ENCODE results near the gene TMEM63A.
"Not testable (repeated sequence)": the region's sequence is repeated elsewhere in the genome, so short reads cannot be mapped to it uniquely, and the experiment has no call there.

The TMEM63A gene

GRCh38 chr1:225881959-225882693 is at the start of gene TMEM63A:
TMEM63A (minus strand) TSS chr1:225882380; CDS start chr1:225877580, 4,800 bp downstream.
- peak; percentile 66 for DNase-seq

DNA sequence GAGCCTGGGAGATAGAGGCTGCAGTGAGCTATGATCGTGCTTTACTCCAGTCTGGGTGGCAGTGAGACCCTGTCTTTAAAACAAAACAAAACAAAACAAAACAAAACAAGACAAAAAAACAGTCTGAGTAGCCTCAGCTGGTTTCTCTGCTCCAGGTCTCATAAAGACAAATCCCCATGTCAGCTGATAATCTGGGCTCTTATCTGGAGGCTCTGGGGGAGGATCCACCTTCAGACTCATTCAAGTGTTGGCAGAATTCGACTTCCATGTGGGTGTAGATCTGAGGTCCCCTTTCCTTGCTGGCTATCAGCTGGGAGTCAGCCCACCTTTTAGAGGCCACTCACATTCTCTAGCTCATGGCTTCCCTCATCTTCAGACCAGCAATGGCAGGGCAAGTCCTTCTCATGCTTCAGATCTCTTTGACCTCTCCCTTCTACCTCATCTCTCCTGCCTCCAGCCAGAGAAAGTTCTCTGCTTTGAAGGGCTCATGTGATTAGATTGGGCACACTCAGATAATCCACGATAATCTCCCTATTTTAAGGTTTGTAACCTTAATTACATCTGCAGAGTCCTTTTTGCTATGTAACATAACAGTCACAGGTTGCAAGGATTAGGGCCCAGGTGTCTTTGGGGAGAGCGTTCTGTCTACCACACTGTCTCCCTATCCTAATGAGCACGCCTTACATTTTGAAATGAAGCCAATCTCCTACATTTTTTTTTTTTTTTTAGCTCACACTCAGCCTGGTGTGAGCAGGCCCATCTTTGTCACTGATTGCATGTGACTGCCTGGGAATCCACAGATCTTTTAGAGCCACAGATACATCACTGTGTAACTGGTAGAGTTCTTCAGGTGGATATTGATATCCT is 49.3 kb upstream of the TMEM63A start:
- no peak for DNase-seq

GRCh38 chr1:225930566-225930965 is 48.4 kb upstream of the TMEM63A start:
- no peak for DNase-seq

- not testable (repeated sequence) for DNase-seq
Observed at GRCh38 chr1:225929462-225929861, 47.3 kb upstream of the TMEM63A start.

- DNase-seq: no peak
Observed at GRCh38 chr1:225928186-225929175, 46.3 kb upstream of the TMEM63A start.

DNA sequence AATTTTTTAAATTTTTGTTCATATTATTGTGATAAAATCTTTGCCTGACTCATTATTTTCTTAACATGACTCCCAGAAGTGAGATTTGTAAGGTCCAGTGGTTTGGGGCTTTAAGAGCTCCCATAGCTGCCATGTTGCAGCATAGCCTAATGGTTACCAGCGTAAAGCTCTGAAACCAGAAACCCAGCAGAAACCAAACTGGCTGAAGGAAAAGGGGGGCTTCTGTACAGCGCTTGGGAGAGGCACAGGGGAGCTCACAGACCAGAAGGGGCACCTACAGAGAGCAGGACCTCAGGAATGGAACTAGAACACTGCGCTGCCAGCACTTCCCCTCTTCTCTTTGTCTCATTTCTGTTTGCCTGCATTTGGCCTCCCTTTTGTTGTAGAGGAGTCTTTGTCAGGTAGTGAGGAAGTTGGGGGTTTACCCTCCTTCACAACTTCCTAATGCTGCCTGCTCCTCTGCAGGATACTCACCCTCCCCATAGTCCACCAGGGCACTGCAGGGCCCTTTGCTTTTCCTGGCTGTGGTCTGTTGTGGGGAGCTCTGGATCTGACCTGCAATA is 44.5 kb upstream of the TMEM63A start:
- DNase-seq: no peak

DNA sequence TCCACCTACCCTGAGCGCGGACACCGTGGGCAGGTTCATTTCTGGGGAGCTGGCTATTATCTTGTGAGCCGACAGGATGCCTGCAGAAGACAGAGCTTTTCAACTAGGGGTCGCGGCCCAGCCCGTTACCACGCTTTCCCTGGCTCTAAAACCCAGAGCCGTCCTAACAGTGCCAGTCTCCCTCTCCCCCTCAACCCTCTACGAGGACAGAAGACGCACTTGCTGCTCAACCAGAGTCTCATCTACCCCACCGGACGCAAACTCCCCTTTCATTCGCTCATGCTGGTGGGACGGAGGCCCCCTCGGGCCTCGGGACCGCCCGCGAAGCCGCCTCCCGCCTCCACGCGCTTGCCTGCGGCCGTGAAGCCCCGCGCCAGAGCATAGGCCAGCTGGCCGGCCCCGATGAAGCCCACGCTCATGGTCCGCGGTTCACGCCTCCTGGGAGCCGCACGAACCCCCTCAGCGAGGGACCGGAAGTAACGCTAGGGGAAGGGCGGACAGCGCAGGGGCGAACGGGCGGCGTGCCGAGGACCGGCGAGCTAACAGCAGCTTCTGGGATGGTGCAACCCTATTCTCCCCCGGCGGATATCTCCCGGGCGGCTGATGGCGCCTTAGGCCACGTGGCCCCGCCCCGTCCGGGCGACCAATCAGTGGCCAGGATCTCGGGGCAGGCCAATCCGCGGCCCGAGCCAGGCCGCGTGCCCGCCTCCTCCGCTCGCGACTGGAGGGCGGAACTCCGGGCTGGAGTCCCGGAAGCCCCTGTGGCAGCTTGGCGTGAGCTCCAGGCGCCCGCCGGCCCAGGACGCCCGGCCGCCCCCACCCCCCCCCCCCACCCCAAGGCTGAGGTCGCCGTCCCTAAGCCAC is 41.7 kb upstream of the TMEM63A start, which contains the start of gene PYCR2:
Gene PYCR2, minus strand, starts transcription at position 559 of the 864 bp plus-strand sequence. Its CDS starts 140 bp downstream, at position 419.
- peak; percentile 99 for DNase-seq

DNA sequence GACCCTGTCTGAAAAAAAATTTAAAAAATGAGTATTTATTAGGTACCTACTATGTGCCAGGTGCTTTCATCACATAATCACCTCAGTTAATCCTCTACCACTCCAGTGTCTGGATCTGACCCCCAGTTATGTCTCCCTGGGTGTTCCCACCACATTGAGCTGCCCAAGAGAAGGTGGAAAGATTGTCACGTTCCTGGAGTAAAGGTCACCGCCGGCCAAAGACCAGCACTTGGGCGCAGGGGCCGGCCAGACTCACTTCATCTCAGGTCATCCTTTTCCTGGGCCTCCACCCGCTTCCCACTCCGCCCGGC is 41.2 kb upstream of the TMEM63A start:
- no peak for DNase-seq

- DNase-seq: peak; percentile 99
Observed at GRCh38 chr1:225921734-225922709, 39.8 kb upstream of the TMEM63A start.

GRCh38 chr1:225919906-225920305 is 37.7 kb upstream of the TMEM63A start:
- peak; percentile 90 for DNase-seq

DNA sequence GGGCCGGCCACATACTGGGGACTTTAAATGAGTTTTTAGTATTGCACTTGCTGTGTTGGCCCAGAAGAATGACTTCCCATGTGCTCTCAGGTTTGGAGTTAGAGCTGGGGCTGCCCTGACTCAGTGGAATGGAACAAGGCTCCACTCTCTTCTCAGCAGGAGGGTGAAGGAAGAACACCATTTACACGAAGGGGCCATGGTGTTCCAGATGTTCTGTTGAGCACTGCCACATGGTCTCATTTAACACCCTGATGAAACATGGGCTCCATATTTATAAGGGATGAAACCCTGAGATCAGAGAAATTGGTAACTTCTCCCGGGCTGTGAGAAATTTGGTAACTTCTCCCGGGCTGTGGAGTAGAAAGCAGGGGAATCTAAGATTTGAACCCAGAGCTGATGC is 36.1 kb upstream of the TMEM63A start:
- DNase-seq: no peak

DNA sequence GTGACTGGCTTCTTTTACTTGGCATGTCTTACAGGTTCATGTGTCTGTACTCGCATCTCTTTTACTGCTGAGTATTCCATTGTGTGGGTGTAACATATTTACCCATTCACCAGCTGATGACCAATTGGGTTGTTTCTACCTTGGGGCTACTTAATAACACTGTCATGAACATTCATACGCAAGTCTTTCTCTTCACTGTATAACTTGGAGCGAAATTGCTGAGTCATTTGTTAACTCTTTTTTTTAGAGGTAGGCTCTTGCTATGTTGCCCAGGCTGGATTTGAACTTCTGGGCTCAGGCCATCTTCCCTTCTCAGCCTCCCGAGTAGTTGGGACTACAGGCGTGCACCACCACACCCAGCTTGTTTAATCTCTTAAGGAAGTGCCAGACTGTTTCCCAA is 35.4 kb upstream of the TMEM63A start:
- DNase-seq: no peak

DNA sequence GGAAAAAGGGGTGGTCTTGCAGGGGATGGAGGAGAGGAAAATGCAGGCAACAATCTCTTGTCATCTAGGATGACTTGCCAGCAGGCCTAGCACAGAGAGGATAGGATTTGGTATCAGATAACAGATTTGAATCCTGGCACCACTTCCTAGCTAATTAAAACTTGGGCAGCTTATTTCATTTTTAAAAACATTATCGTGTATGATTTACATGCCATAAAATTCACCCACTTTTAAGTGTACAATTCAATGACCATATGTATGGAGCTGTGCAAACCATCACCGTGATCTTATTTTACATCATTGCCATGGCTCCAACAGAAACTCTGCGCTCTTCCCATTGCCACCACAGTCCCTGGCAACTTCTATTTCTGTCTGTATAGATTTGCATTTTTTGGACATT is 34.9 kb upstream of the TMEM63A start:
- DNase-seq: no peak

- peak; percentile 33 for DNase-seq
Observed at GRCh38 chr1:225915538-225915991, 33.4 kb upstream of the TMEM63A start.

DNA sequence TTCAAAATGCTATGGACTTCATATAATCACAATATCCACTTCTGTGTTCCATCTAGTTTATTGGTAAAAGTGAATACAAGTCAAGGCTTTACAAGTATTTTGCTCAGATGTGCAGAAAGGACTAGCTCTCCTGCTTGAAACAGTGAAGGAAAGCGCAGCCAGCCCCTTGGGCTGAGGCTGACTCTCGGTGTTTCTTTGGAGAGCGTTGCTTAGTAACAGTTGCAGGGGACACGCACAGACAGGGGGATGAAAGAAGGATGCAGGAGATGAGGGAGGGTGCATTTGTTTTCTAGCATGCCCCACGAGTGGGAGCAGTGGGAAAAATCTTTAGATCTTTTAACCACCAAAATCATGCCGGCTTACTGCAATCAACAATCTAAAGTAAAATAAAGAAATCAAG is 32.8 kb upstream of the TMEM63A start:
- no peak for DNase-seq

DNA sequence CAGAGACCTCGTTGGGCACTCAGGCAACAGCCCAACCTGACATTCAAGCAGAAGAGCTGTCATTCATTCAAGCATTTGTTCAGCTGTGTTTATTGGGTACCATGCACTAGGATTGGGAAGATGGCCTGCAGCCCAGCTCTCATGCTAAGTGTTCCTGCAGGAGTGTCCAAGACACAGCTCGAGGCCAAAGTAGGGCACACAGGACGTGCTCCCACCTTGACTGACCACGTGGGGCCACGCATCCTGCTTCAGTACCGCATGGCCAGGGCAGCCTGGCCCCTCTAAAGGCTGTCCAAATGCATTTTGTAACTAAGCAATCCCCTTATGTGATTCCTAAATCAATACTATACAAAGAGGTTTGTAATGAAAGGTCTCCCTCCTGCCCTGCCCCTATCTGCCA is 32.2 kb upstream of the TMEM63A start:
- DNase-seq: no peak

- DNase-seq: no peak
Observed at GRCh38 chr1:225911191-225912130, 29.3 kb upstream of the TMEM63A start.

DNA sequence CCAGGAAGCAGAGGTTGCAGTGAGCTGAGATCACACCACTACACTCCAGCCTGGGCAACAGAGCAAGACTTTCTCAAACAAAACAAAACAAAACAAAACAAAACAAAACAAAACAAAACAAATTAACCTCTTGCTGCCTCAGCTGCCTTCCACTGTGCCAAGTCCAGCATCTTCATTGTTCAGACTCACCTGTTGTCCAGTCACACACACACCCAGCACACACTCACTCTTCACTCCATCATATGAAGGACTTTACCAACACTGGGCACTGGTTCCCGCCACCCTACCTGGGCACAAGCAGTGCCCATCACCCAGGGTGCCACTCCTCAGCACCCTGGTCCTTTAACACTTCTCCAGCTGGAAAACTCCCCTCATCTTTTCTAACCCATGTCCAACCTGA is 27.3 kb upstream of the TMEM63A start:
- no peak for DNase-seq

GRCh38 chr1:225908773-225909172 is 26.6 kb upstream of the TMEM63A start:
- peak; percentile 57 for DNase-seq

Data from NCI-H69 (cell line).